ENCODE measurements around the gene SLC25A18. TPM values are rescaled to one million over a fixed set of nuclear protein-coding genes. Genes with fewer than 3 reads are reported as not detected.

SLC25A18 gene
- total and polyA plus RNA-seq, 2 of the 8 experiments (the other 6 are each of a cell fraction or from before 2014, with no cell fraction given): 2.8 to 2.9 TPM

GRCh38 chr22:17639247-17639741 lies 76.0 kb downstream of the SLC25A18 start (continued):
- TF ChIP-seq SIRT6 (IDR thresholded peaks at IDR 0.05; ENCODE audit: low read length) (no peak), BACH1 (IDR thresholded peaks at IDR 0.05; ENCODE audit: low read length) (no peak)

Other genes with a start within 250 kb of the SLC25A18 start
- 123 and 131 TPM in 2 replicates for gene CECR2, start 194.0 kb upstream of the SLC25A18 start, total RNA-seq (2021; fragmentation: NEBNext Ultra II Directional; extraction: Animal tissue kit (Norgen Biotek cat#: 25700))
- 18.3 and 22.2 TPM in 2 replicates for gene CECR2, start 194.0 kb upstream of the SLC25A18 start, polyA plus RNA-seq (2011; rRNA removed)
- gene ATP6V1E1, start 65.3 kb downstream of the SLC25A18 start, total RNA-seq (2021; fragmentation: NEBNext Ultra II Directional; extraction: Animal tissue kit (Norgen Biotek cat#: 25700)): 87.3 and 88.1 TPM in 2 replicates
- 49.3 and 80.4 TPM in 2 replicates for gene ATP6V1E1, start 65.3 kb downstream of the SLC25A18 start, polyA plus RNA-seq (2011; rRNA removed)
- gene BCL2L13, start 75.3 kb downstream of the SLC25A18 start, total RNA-seq (2021; fragmentation: NEBNext Ultra II Directional; extraction: Animal tissue kit (Norgen Biotek cat#: 25700)): 34.8 and 35.0 TPM in 2 replicates
- 17.5 and 20.7 TPM in 2 replicates for gene BCL2L13, start 75.3 kb downstream of the SLC25A18 start, polyA plus RNA-seq (2011; rRNA removed)
- 39.3 and 41.6 TPM in 2 replicates for gene BID, start 211.0 kb downstream of the SLC25A18 start, total RNA-seq (2021; fragmentation: NEBNext Ultra II Directional; extraction: Animal tissue kit (Norgen Biotek cat#: 25700))
- gene BID, start 211.0 kb downstream of the SLC25A18 start, polyA plus RNA-seq (2011; rRNA removed): 114 and 133 TPM in 2 replicates